Mammary epithelial cell (primary cell): ENCODE data around the gene KLK14.

Experiments used
- CTCF ChIP-seq, 2 donors: IDR thresholded peaks in 1 of 2; conservative IDR thresholded peaks in 1 of 2; 2 replicates each; pipeline ENCODE4 v1.5.1; 2011 to 2012; ENCODE audit warnings: inconsistent platforms in 2 of 2, low read length in 2 of 2, mild to moderate bottlenecking in 2 of 2, control low read depth in 1 of 2, low read depth in 1 of 2; ENCODE audit not compliant: insufficient read depth in 1 of 2; ENCODE audit errors: extremely low read depth in 1 of 2
- EZH2 ChIP-seq: IDR thresholded peaks from 2 replicates; pipeline ENCODE4 v1.6.1; 2012; ENCODE audit warnings: low read length, inconsistent platforms, borderline replicate concordance

- TF ChIP-seq CTCF (conservative IDR thresholded peaks at IDR 0.05 in 1 of 2, IDR thresholded peaks at IDR 0.05 in 1 of 2; ENCODE audit: extremely low read depth in 1 of 2, insufficient read depth in 1 of 2, low read depth in 1 of 2, low read length in 2 of 2) (no peak), EZH2 (no peak)
Observed at GRCh38 chr19:51127755-51128154, 45.1 kb upstream of the KLK14 start.
